Stimulated activated CD8-positive, alpha-beta memory T cell treated with anti-CD3 and anti-CD28 coated beads, Interleukin-12 subunit alpha, Interleukin-12 subunit beta, amount 100 ng/mL, for 1 hour (primary cell): Measurements from ENCODE around the gene PARVA.
"Not testable (repeated sequence)": the region's sequence is repeated elsewhere in the genome, so short reads cannot be mapped to it uniquely, and the experiment has no call there.

ENCODE experiments used
- DNase-seq: peaks from one replicate; pipeline ENCODE4 v3.0.0-alpha.2; 2020; ENCODE audit warnings: low read depth

Gene PARVA

GRCh38 chr11:12497431-12497830, 120.1 kb downstream of the PARVA start:
- no peak for DNase-seq

GRCh38 chr11:12499071-12499470, 121.7 kb downstream of the PARVA start:
- no peak for DNase-seq

GRCh38 chr11:12502046-12502445, 124.7 kb downstream of the PARVA start:
- DNase-seq = no peak

GRCh38 chr11:12503039-12503484, 125.7 kb downstream of the PARVA start:
- no peak for DNase-seq

- DNase-seq = no peak
These were observed 126.5 kb downstream of the PARVA start for GRCh38 chr11:12503886-12504285.

- DNase-seq = no peak
These were observed 127.8 kb downstream of the PARVA start for GRCh38 chr11:12505183-12505582.

GRCh38 chr11:12506404-12506921, 129.1 kb downstream of the PARVA start:
- no peak for DNase-seq

- DNase-seq = no peak
These were observed 130.0 kb downstream of the PARVA start for GRCh38 chr11:12507391-12507790.

- DNase-seq = no peak
These were observed 130.9 kb downstream of the PARVA start for GRCh38 chr11:12508151-12508751.

GRCh38 chr11:12509371-12509770, 132.0 kb downstream of the PARVA start:
- DNase-seq = no peak

GRCh38 chr11:12512132-12512531, 134.8 kb downstream of the PARVA start:
- DNase-seq = no peak

- no peak for DNase-seq
These were observed 135.5 kb downstream of the PARVA start for GRCh38 chr11:12512826-12513395.

- DNase-seq = no peak
These were observed 139.2 kb downstream of the PARVA start for GRCh38 chr11:12516387-12517105.

- DNase-seq = no peak
These were observed 139.9 kb downstream of the PARVA start for GRCh38 chr11:12517306-12517705.

GRCh38 chr11:12517741-12518140, 140.4 kb downstream of the PARVA start:
- DNase-seq = no peak

- DNase-seq = no peak
These were observed 141.4 kb downstream of the PARVA start for GRCh38 chr11:12518606-12519385.

GRCh38 chr11:12520054-12520453, 142.7 kb downstream of the PARVA start:
- DNase-seq = no peak

GRCh38 chr11:12520576-12520975, 143.2 kb downstream of the PARVA start:
- not testable (repeated sequence) for DNase-seq

GRCh38 chr11:12523180-12523924, 146.0 kb downstream of the PARVA start:
- DNase-seq = no peak

- no peak for DNase-seq
These were observed 147.5 kb downstream of the PARVA start for GRCh38 chr11:12524865-12525264.

GRCh38 chr11:12525466-12526055, 148.2 kb downstream of the PARVA start:
- DNase-seq = no peak
